Mesenchymal stem cell (in vitro differentiated cells and primary cell): ENCODE measurements around the gene KLHL29.

Source experiments
- DNase-seq: peaks from one replicate; pipeline ENCODE4 v3.0.0-alpha.2; 2013
- H2AFZ ChIP-seq: one replicate; pipeline ENCODE4 v1.6.1; 2013; ENCODE audit warnings: low read depth, mild to moderate bottlenecking, control low read depth, inconsistent platforms, low read length, moderate library complexity
- H2AK5ac ChIP-seq: 2 replicates; pipeline ENCODE4 v1.6.1; 2013; ENCODE audit warnings: low read length, moderate library complexity, mild to moderate bottlenecking, inconsistent platforms; ENCODE audit not compliant: severe bottlenecking
- H2BK120ac ChIP-seq: one replicate; pipeline ENCODE4 v1.6.1; 2013; ENCODE audit warnings: low read depth, mild to moderate bottlenecking, inconsistent platforms, low read length, moderate library complexity
- H2BK12ac ChIP-seq, 2 experiments: one replicate each; pipeline ENCODE4 v1.6.1; 2013; ENCODE audit warnings: inconsistent platforms in 2 of 2, low read length in 2 of 2, mild to moderate bottlenecking in 2 of 2, moderate library complexity in 2 of 2, control low read depth in 1 of 2
- H2BK15ac ChIP-seq: one replicate; pipeline ENCODE4 v1.6.1; 2013; ENCODE audit warnings: mild to moderate bottlenecking, low read depth, inconsistent platforms; ENCODE audit not compliant: poor library complexity, severe bottlenecking
- H2BK5ac ChIP-seq: 2 replicates; pipeline ENCODE4 v1.6.1; 2013; ENCODE audit warnings: low read depth, mild to moderate bottlenecking, low read length, control low read depth, inconsistent platforms; ENCODE audit not compliant: poor library complexity, severe bottlenecking
- H3K14ac ChIP-seq, 2 experiments: one replicate each; pipeline ENCODE4 v1.6.1; 2013; ENCODE audit warnings: inconsistent platforms in 2 of 2, low read length in 2 of 2, control low read depth in 1 of 2, mild to moderate bottlenecking in 1 of 2, moderate library complexity in 1 of 2
- H3K18ac ChIP-seq, 2 experiments: one replicate each; pipeline ENCODE4 v1.6.1; 2013; ENCODE audit warnings: inconsistent platforms in 2 of 2, low read length in 2 of 2, control low read depth in 1 of 2, low read depth in 1 of 2, mild to moderate bottlenecking in 1 of 2
- H3K23ac ChIP-seq, 2 experiments: one replicate each; pipeline ENCODE4 v1.6.1; 2013; ENCODE audit warnings: inconsistent platforms in 2 of 2, low read length in 2 of 2, mild to moderate bottlenecking in 2 of 2, moderate library complexity in 2 of 2, control low read depth in 1 of 2
- H3K27ac ChIP-seq: 2 replicates; pipeline ENCODE4 v1.5.1; 2013; ENCODE audit warnings: mild to moderate bottlenecking, moderate library complexity, low read length, control low read depth, inconsistent platforms; ENCODE audit not compliant: poor library complexity, severe bottlenecking
- H3K27me3 ChIP-seq, 2 experiments: 2 replicates each; pipeline versions ENCODE4 v1.6.1 to v1.7.0; 2013; ENCODE audit warnings: low read length in 2 of 2, mild to moderate bottlenecking in 2 of 2, moderate library complexity in 2 of 2, control low read depth in 1 of 2, inconsistent platforms in 1 of 2; ENCODE audit not compliant: control insufficient read depth in 1 of 2, insufficient read depth in 1 of 2
- H3K36me3 ChIP-seq, 2 experiments: 2 replicates each; pipeline versions ENCODE4 v1.6.1 to v1.7.0; 2013; ENCODE audit warnings: low read length in 2 of 2, control low read depth in 1 of 2, inconsistent platforms in 1 of 2, low read depth in 1 of 2, mild to moderate bottlenecking in 1 of 2; ENCODE audit not compliant: insufficient read depth in 2 of 2, control insufficient read depth in 1 of 2
- H3K4ac ChIP-seq, 2 experiments: one replicate each; pipeline ENCODE4 v1.6.1; 2013; ENCODE audit warnings: inconsistent platforms in 2 of 2, low read length in 2 of 2, mild to moderate bottlenecking in 2 of 2, moderate library complexity in 2 of 2, control low read depth in 1 of 2, low read depth in 1 of 2
- H3K4me1 ChIP-seq: 2 replicates; pipeline ENCODE4 v1.6.1; 2013; ENCODE audit warnings: low read depth, low read length, control low read depth; ENCODE audit not compliant: control insufficient read depth, insufficient read depth
- H3K4me2 ChIP-seq: 2 replicates; pipeline ENCODE4 v1.6.1; 2013; ENCODE audit warnings: low read length, mild to moderate bottlenecking, inconsistent platforms; ENCODE audit not compliant: poor library complexity, severe bottlenecking
- H3K4me3 ChIP-seq, 2 experiments: 2 replicates each; pipeline versions ENCODE4 v1.5.1 to v1.7.0; 2013; ENCODE audit warnings: low read length in 2 of 2, mild to moderate bottlenecking in 2 of 2, control low read depth in 1 of 2, low read depth in 1 of 2; ENCODE audit not compliant: insufficient read depth in 1 of 2
- H3K79me1 ChIP-seq: replicated peaks from 2 replicates; pipeline ENCODE4 v1.6.1; 2013; ENCODE audit warnings: mild to moderate bottlenecking, control low read depth, low read length, inconsistent platforms; ENCODE audit not compliant: poor library complexity, severe bottlenecking
- H3K9ac ChIP-seq: 2 replicates; pipeline ENCODE4 v1.7.0; 2013; ENCODE audit warnings: mild to moderate bottlenecking, low read length, moderate library complexity
- H3K9me3 ChIP-seq: 2 replicates; pipeline ENCODE4 v1.7.0; 2013; ENCODE audit warnings: mild to moderate bottlenecking, low read length; ENCODE audit not compliant: control insufficient read depth
- H4K8ac ChIP-seq: one replicate; pipeline ENCODE4 v1.6.1; 2013; ENCODE audit warnings: inconsistent platforms, mild to moderate bottlenecking, low read length, moderate library complexity
- H4K91ac ChIP-seq: one replicate; pipeline ENCODE4 v1.6.1; 2013; ENCODE audit warnings: mild to moderate bottlenecking, low read length, inconsistent platforms
- WGBS: methylation state at CpG from one replicate; pipeline ENCODE4 v1.1.7; 2013; ENCODE audit warnings: mixed read lengths; 5-methylcytosine and 5-hydroxymethylcytosine counted together

The KLHL29 gene

GRCh38 chr2:23659773-23660172 is 274.8 kb downstream of the KLHL29 start:
- WGBS, result 86% methylated on average over 2 of the region's 2 CpGs

GRCh38 chr2:23660237-23660636 is 275.3 kb downstream of the KLHL29 start:
- no peak overlapping the region for H2AFZ ChIP-seq
- no peak overlapping the region for H3K4me2 ChIP-seq
- no peak overlapping the region for H4K8ac ChIP-seq
- H3K27me3 ChIP-seq, result no peaks in the 10 kb centered on the region
- H3K9me3 ChIP-seq, result no peaks in the 10 kb centered on the region
- peaks cover 2% of the 10 kb centered on the region for H3K4me1 ChIP-seq
- H3K27ac ChIP-seq, result no peak overlapping the region
- no peak overlapping the region for H3K4ac ChIP-seq
- H2BK120ac ChIP-seq, result no peak overlapping the region
- H3K14ac ChIP-seq, result no peak overlapping the region
- no peak overlapping the region for H3K18ac ChIP-seq
- H2BK5ac ChIP-seq, result no peak overlapping the region
- WGBS, result 85% methylated on average over 2 of the region's 2 CpGs
- DNase-seq, result no peak
- H3K4me3 ChIP-seq, result no peak overlapping the region
- peaks cover 11 to 23% of the 10 kb centered on the region in 2 experiments for H3K36me3 ChIP-seq
- H2AK5ac ChIP-seq, result no peak overlapping the region
- no peak overlapping the region for H3K23ac ChIP-seq
- H2BK12ac ChIP-seq, result no peak overlapping the region
- no peak overlapping the region for H4K91ac ChIP-seq
- no peak overlapping the region for H3K9ac ChIP-seq
- H2BK15ac ChIP-seq, result no peak overlapping the region
- H3K79me1 ChIP-seq, result no peaks in the 10 kb centered on the region

More at GRCh38 chr2:23659773-23660172, 274.8 kb downstream of the KLHL29 start:
- peaks cover 2% of the 10 kb centered on the region for H3K4me1 ChIP-seq
- H3K14ac ChIP-seq, result no peak overlapping the region
- H3K4ac ChIP-seq, result no peak overlapping the region
- H4K91ac ChIP-seq, result no peak overlapping the region
- no peak overlapping the region for H2BK12ac ChIP-seq
- no peak for DNase-seq
- H2BK15ac ChIP-seq, result no peak overlapping the region
- no peak overlapping the region for H2AFZ ChIP-seq
- H3K27ac ChIP-seq, result no peak overlapping the region
- no peak overlapping the region for H2AK5ac ChIP-seq
- no peak overlapping the region for H4K8ac ChIP-seq
- H2BK5ac ChIP-seq, result no peak overlapping the region
- no peak overlapping the region for H3K4me3 ChIP-seq
- H3K18ac ChIP-seq, result no peak overlapping the region
- no peaks in the 10 kb centered on the region for H3K9me3 ChIP-seq
- H3K79me1 ChIP-seq, result no peaks in the 10 kb centered on the region
- no peak overlapping the region for H2BK120ac ChIP-seq
- H3K36me3 ChIP-seq, result peaks cover 15 to 23% of the 10 kb centered on the region in 2 experiments
- H3K4me2 ChIP-seq, result no peak overlapping the region
- H3K23ac ChIP-seq, result no peak overlapping the region
- H3K27me3 ChIP-seq, result no peaks in the 10 kb centered on the region
- H3K9ac ChIP-seq, result no peak overlapping the region

- H2BK12ac ChIP-seq, result peak overlapping the region in 1 of 2 experiments; percentile 33
- no peaks in the 10 kb centered on the region for H3K79me1 ChIP-seq
- H2AK5ac ChIP-seq, result no peak overlapping the region
- H3K4me1 ChIP-seq, result peaks cover 2% of the 10 kb centered on the region
- no peak overlapping the region for H2BK120ac ChIP-seq
- peaks cover 5 to 13% of the 10 kb centered on the region in 2 experiments for H3K36me3 ChIP-seq
- H3K4me2 ChIP-seq, result no peak overlapping the region
- H4K91ac ChIP-seq, result peak overlapping the region; percentile 8
- no peaks in the 10 kb centered on the region for H3K9me3 ChIP-seq
- no peak overlapping the region for H3K18ac ChIP-seq
- no peak overlapping the region for H3K14ac ChIP-seq
- no peak overlapping the region for H3K27ac ChIP-seq
- no peak overlapping the region for H3K23ac ChIP-seq
- 83% methylated on average over 11 of the region's 11 CpGs for WGBS
- no peak overlapping the region for H2AFZ ChIP-seq
- no peak overlapping the region for H2BK15ac ChIP-seq
- DNase-seq, result no peak
- H3K9ac ChIP-seq, result no peak overlapping the region
- no peak overlapping the region for H3K4ac ChIP-seq
- no peak overlapping the region for H2BK5ac ChIP-seq
- no peaks in the 10 kb centered on the region for H3K27me3 ChIP-seq
- H3K4me3 ChIP-seq, result no peak overlapping the region
- H4K8ac ChIP-seq, result no peak overlapping the region
These were observed 276.5 kb downstream of the KLHL29 start for GRCh38 chr2:23661276-23662050.

- H3K9ac ChIP-seq, result no peak overlapping the region
- no peak overlapping the region for H3K18ac ChIP-seq
- H4K8ac ChIP-seq, result no peak overlapping the region
- no peak overlapping the region for H2BK12ac ChIP-seq
- no peak overlapping the region for H3K27ac ChIP-seq
- no peak overlapping the region for H4K91ac ChIP-seq
- H2BK120ac ChIP-seq, result no peak overlapping the region
- 80% methylated on average over 6 of the region's 6 CpGs for WGBS
- DNase-seq, result no peak
- no peaks in the 10 kb centered on the region for H3K9me3 ChIP-seq
- H3K23ac ChIP-seq, result no peak overlapping the region
- H2AK5ac ChIP-seq, result no peak overlapping the region
- no peak overlapping the region for H2BK5ac ChIP-seq
- H3K36me3 ChIP-seq, result peaks cover 9 to 15% of the 10 kb centered on the region in 2 experiments
- H3K4me3 ChIP-seq, result no peak overlapping the region
- no peak overlapping the region for H2AFZ ChIP-seq
- H3K4ac ChIP-seq, result no peak overlapping the region
- H3K79me1 ChIP-seq, result no peaks in the 10 kb centered on the region
- peaks cover 2% of the 10 kb centered on the region for H3K4me1 ChIP-seq
- no peak overlapping the region for H2BK15ac ChIP-seq
- no peaks in the 10 kb centered on the region for H3K27me3 ChIP-seq
- H3K14ac ChIP-seq, result no peak overlapping the region
- no peak overlapping the region for H3K4me2 ChIP-seq
These were observed 277.5 kb downstream of the KLHL29 start for GRCh38 chr2:23662466-23662865.
